NCI-H524 (cell line): Measurements from ENCODE around the gene DDAH1.
"Not testable (repeated sequence)": the region's sequence is repeated elsewhere in the genome, so short reads cannot be mapped to it uniquely, and the experiment has no call there.

Experiments
- DNase-seq, 2 experiments: peaks; one replicate each; lab custom pipeline; 2025; lab: John Stamatoyannopoulos, UW

DDAH1 gene

GRCh38 chr1:85359874-85360721 is 104.9 kb downstream of the DDAH1 start:
- DNase-seq = no peak

- DNase-seq = no peak
Observed at GRCh38 chr1:85358702-85359438, 106.1 kb downstream of the DDAH1 start.

- peak; percentile 13 to 74 for DNase-seq
Observed at GRCh38 chr1:85357817-85358216, 107.1 kb downstream of the DDAH1 start.

GRCh38 chr1:85356130-85356529 is 108.8 kb downstream of the DDAH1 start:
- DNase-seq = peak in 1 of 2 experiments; percentile 42

GRCh38 chr1:85352055-85352454 is 112.9 kb downstream of the DDAH1 start:
- no peak for DNase-seq

GRCh38 chr1:85351202-85351828 is 113.6 kb downstream of the DDAH1 start:
- peak in 1 of 2 experiments; percentile 29 for DNase-seq

GRCh38 chr1:85349224-85349623 is 115.7 kb downstream of the DDAH1 start:
- no peak for DNase-seq

GRCh38 chr1:85347908-85348307 is 117.1 kb downstream of the DDAH1 start:
- DNase-seq = no peak

GRCh38 chr1:85347275-85347674 is 117.7 kb downstream of the DDAH1 start:
- not testable (repeated sequence) for DNase-seq

- DNase-seq = peak in 1 of 2 experiments; percentile 24
Observed at GRCh38 chr1:85344256-85344694, 120.7 kb downstream of the DDAH1 start.

GRCh38 chr1:85343612-85344255 is 121.2 kb downstream of the DDAH1 start:
- DNase-seq = no peak

GRCh38 chr1:85343213-85343611 is 121.7 kb downstream of the DDAH1 start:
- DNase-seq = no peak

- DNase-seq = no peak
Observed at GRCh38 chr1:85342207-85342606, 122.8 kb downstream of the DDAH1 start.

- peak in 1 of 2 experiments; percentile 29 for DNase-seq
Observed at GRCh38 chr1:85340427-85340826, 124.5 kb downstream of the DDAH1 start.

- DNase-seq = no peak
Observed at GRCh38 chr1:85339656-85340399, 125.1 kb downstream of the DDAH1 start.

- DNase-seq = no peak
Observed at GRCh38 chr1:85339089-85339488, 125.9 kb downstream of the DDAH1 start.

GRCh38 chr1:85334962-85335361 is 130.0 kb downstream of the DDAH1 start:
- DNase-seq = no peak

GRCh38 chr1:85333186-85333585 is 131.8 kb downstream of the DDAH1 start:
- DNase-seq = no peak

- DNase-seq = no peak
Observed at GRCh38 chr1:85332575-85332974, 132.4 kb downstream of the DDAH1 start.

- no peak for DNase-seq
Observed at GRCh38 chr1:85330711-85331290, 134.2 kb downstream of the DDAH1 start.

- no peak for DNase-seq
Observed at GRCh38 chr1:85330214-85330631, 134.7 kb downstream of the DDAH1 start.
